GM12872 (cell line): ENCODE data around the gene KCNJ6.

Experiments used
- CTCF ChIP-seq: IDR thresholded peaks from 3 replicates; pipeline ENCODE4 v1.5.1; 2011; ENCODE audit warnings: low read depth, mild to moderate bottlenecking, low read length, moderate library complexity; ENCODE audit not compliant: insufficient read depth

KCNJ6 gene

GRCh38 chr21:37746849-37747248 lies 169.4 kb downstream of the KCNJ6 start:
- TF ChIP-seq CTCF = peak; percentile 46; the same call in 2 of the 3 replicates

DNA sequence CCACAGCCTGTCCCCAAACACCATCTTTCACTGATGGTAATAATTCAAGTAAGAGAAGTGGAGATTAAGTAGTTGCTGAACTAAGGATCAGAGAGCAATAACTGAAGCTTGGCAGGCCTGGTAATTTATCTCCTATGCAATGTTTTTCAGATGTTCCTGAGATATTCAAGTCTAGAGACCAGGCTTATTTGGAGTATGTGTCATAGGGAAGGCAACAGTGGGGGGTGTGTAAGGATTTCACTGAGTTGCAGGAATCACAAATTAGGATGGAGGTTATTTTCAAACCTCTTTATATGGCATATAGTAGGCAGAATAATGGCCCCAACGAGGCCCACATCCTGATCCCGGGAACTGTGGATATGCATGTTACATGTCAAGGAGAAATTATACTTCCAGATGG lies 171.7 kb downstream of the KCNJ6 start:
- no peak for TF ChIP-seq CTCF

DNA sequence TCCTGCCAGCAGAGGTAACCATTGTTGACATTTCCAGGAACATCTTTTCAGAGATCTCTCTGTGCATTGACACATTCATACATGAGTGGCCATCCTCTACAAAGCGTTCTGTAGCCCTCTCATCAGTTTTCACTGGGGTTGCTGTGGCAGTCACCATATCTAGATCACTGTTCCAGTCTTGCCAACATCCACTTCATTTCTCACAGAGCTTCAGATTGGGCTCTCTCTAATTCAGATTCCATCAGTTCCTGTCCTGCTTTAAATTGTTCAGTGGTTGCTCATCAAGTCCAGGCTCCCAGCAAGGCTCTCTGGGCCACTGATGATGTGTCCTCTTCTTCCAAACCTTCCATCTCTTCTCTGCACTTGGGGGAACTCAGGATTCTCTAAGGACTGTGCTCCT lies 173.7 kb downstream of the KCNJ6 start:
- no peak for TF ChIP-seq CTCF

- no peak for TF ChIP-seq CTCF
Measured at GRCh38 chr21:37742115-37742514, 174.1 kb downstream of the KCNJ6 start.

DNA sequence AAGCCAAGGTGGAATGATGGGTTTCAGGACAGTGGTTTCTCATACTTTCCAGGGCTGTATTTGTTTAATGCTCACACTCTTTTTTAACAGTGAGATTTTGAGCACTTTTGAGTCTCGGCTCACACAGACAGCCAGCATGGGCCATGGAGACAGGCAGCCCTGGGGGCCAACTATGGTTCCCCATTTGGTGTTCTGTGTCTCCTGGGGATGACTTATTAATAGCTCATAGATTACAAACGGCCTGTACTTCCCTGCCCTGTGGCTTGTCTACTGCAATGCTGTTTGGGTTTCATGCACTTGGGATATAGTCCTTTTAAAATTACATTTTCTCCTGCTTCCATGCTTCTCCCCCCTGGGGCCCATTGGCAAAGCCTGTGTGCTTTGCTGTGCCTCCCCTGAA lies 178.3 kb downstream of the KCNJ6 start:
- no peak for TF ChIP-seq CTCF

- no peak for TF ChIP-seq CTCF
Measured at GRCh38 chr21:37737507-37737906, 178.8 kb downstream of the KCNJ6 start.

- no peak for TF ChIP-seq CTCF
Measured at GRCh38 chr21:37734846-37735245, 181.4 kb downstream of the KCNJ6 start.

- TF ChIP-seq CTCF = no peak
Measured at GRCh38 chr21:37732927-37733326, 183.3 kb downstream of the KCNJ6 start.
